PC-3 (cell line): Measurements from ENCODE around the gene ID1. TPM values are rescaled to one million over a fixed set of nuclear protein-coding genes. Genes with fewer than 3 reads are reported as not detected.

Experiments
- ATAC-seq: fragments of 200-7000 bp; cut with Tn5 transposase; 2 replicates; pipeline ENCODE4 v1.9.1; 2020; ENCODE audit warnings: mild to moderate bottlenecking, moderate library complexity
- BruUV-seq: library from RNA; stranded (reverse); fragments of 400-500 nt; replicated peaks from 2 replicates; lab custom pipeline; 2021; lab: Mats Ljungman, UMichigan
- CTCF ChIA-PET: fragments of 300-600 bp; sonication (Branson Sonifier 250); formaldehyde crosslinking; loops from one replicate; lab custom pipeline; 2022; ENCODE audit warnings: antibody characterized with exemption; lab: Charles Lee
- POLR2A ChIA-PET: fragments of 300-600 bp; sonication (Branson Sonifier 250); formaldehyde crosslinking; loops from one replicate; lab custom pipeline; 2022; ENCODE audit warnings: antibody characterized with exemption; ENCODE audit not compliant: unreplicated experiment; lab: Charles Lee
- DNase-seq: peaks from one replicate; pipeline ENCODE4 v3.0.0-alpha.2; 2015
- H2AFZ ChIP-seq: fragments of 300-600 bp; sonication (generic); 2 replicates; pipeline ENCODE4 v1.6.0; 2016; ENCODE audit warnings: antibody characterized with exemption, low read length
- H3F3A ChIP-seq: fragments of 300-600 bp; sonication (generic); one replicate; pipeline ENCODE4 v1.6.0; 2017; ENCODE audit warnings: antibody characterized with exemption, low read length, control low read depth, mild to moderate bottlenecking; ENCODE audit not compliant: unreplicated experiment
- H3K27ac ChIP-seq: fragments of 300-600 bp; sonication (generic); 2 replicates; pipeline ENCODE4 v1.5.1; 2016; ENCODE audit warnings: mild to moderate bottlenecking, low read length
- H3K27me3 ChIP-seq: fragments of 300-600 bp; sonication (generic); 2 replicates; pipeline ENCODE4 v1.6.1; 2016; ENCODE audit warnings: low read length, mixed read lengths
- H3K36me3 ChIP-seq: fragments of 300-600 bp; sonication (generic); 2 replicates; pipeline ENCODE4 v1.6.1; 2016; ENCODE audit warnings: low read depth, mixed run types, low read length, mixed read lengths
- H3K4me1 ChIP-seq: fragments of 300-600 bp; sonication (generic); 2 replicates; pipeline ENCODE4 v1.5.1; 2016; ENCODE audit warnings: low read length; ENCODE audit not compliant: insufficient read depth
- H3K4me2 ChIP-seq: fragments of 300-600 bp; sonication (generic); 2 replicates; pipeline ENCODE4 v1.6.0; 2016; ENCODE audit warnings: low read length
- H3K4me3 ChIP-seq: fragments of 300-600 bp; sonication (generic); 2 replicates; pipeline ENCODE4 v1.5.1; 2016; ENCODE audit warnings: mild to moderate bottlenecking, low read length, mixed read lengths
- H3K79me2 ChIP-seq: fragments of 300-600 bp; sonication (generic); 2 replicates; pipeline ENCODE4 v1.6.1; 2017; ENCODE audit warnings: low read length, mixed read lengths
- H3K9ac ChIP-seq: fragments of 300-600 bp; sonication (generic); 2 replicates; pipeline ENCODE4 v1.6.0; 2016; ENCODE audit warnings: mild to moderate bottlenecking, low read length
- H3K9me2 ChIP-seq: fragments of 300-600 bp; sonication (generic); replicated peaks from 2 replicates; pipeline ENCODE4 v1.6.1; 2016; ENCODE audit warnings: mixed run types, low read length, mixed read lengths
- H3K9me3 ChIP-seq: fragments of 300-600 bp; sonication (generic); 2 replicates; pipeline ENCODE4 v1.6.1; 2016; ENCODE audit warnings: low read length, mixed read lengths
- H4K20me1 ChIP-seq: fragments of 300-600 bp; sonication (generic); 2 replicates; pipeline ENCODE4 v1.6.1; 2016; ENCODE audit warnings: low read length, mixed read lengths
- CTCF ChIP-seq: fragments of 300-600 bp; sonication (generic); conservative IDR thresholded peaks from 2 replicates; pipeline ENCODE4 v1.5.1; 2017; ENCODE audit warnings: antibody characterized with exemption, low read depth, mild to moderate bottlenecking, low read length
- EZH2 ChIP-seq: fragments of 300-600 bp; sonication (generic); IDR thresholded peaks from one replicate; pipeline ENCODE4 v1.6.1; 2017; ENCODE audit warnings: antibody characterized with exemption, mild to moderate bottlenecking, low read length; ENCODE audit not compliant: unreplicated experiment
- EZH2phosphoT487 ChIP-seq: fragments of 300-600 bp; sonication (generic); IDR thresholded peaks from 2 replicates; pipeline ENCODE4 v1.6.1; 2018; ENCODE audit warnings: mild to moderate bottlenecking, antibody characterized with exemption, low read length, borderline replicate concordance
- intact Hi-C: fragments of 100-400 bp; cut with micrococcal nuclease; formaldehyde crosslinking; loops from 2 replicates; pipeline ENCODE4 v1.9.0; 2023
- total RNA-seq: library from RNA; depleted of rRNA; stranded (reverse); fragments of >200 nt; gene quantifications from 2 replicates; pipeline ENCODE4 v1.2.3, GENCODE V29; 2014

The ID1 gene
- total RNA-seq, 1 experiment from 2014 or later, result 774 TPM

- ChIA-PET POLR2A (no interaction called here), CTCF (interaction anchor here (0.6 to 6.4 kb wide), 8 partner anchors 9 to 65 kb away, joined by 3 to 86 read pairs (median 4); partner anchors contain the start of gene ID1)
- no peaks in the 10 kb centered on the region for H3K9me2 ChIP-seq
- no peak overlapping the region for H3K4me3 ChIP-seq
- H3K9ac ChIP-seq, result no peak overlapping the region
- H3K27ac ChIP-seq, result peak overlapping the region; percentile 3; the same call in 1 of the 2 replicates
- DNase-seq (peak; percentile 59), ATAC-seq (no peak)
- H3K4me1 ChIP-seq, result peaks cover 54% of the 10 kb centered on the region
- no peaks in the 10 kb centered on the region for H3K9me3 ChIP-seq
- no peak for TF ChIP-seq EZH2
- peak; percentile 92 for TF ChIP-seq CTCF
- no peak overlapping the region for H2AFZ ChIP-seq
- peaks cover 16% of the 10 kb centered on the region; the same call in 1 of the 2 replicates for H3K36me3 ChIP-seq
- no peak overlapping the region for H3K4me2 ChIP-seq
- BruUV-seq, result no TSS peak
- no peaks in the 10 kb centered on the region for H3K27me3 ChIP-seq
- H3F3A ChIP-seq, result no peaks in the 10 kb centered on the region
- intact Hi-C loops, result no loop called here
- no peaks in the 10 kb centered on the region for H3K79me2 ChIP-seq
- H4K20me1 ChIP-seq, result no peaks in the 10 kb centered on the region
Measured at GRCh38 chr20:31569163-31570020, 35.7 kb upstream of the ID1 start.

- DNase-seq (no peak), ATAC-seq (no peak)
- intact Hi-C loops, result no loop called here
- no peaks in the 10 kb centered on the region for H3K27me3 ChIP-seq
- peak overlapping the region; percentile 3; the same call in 1 of the 2 replicates for H3K27ac ChIP-seq
- no peak overlapping the region for H3K9ac ChIP-seq
- H2AFZ ChIP-seq, result no peak overlapping the region
- ChIA-PET CTCF (interaction anchor here (0.8 to 6.4 kb wide), 5 partner anchors 10 to 64 kb away, joined by 3 to 86 read pairs (median 9); partner anchors contain the start of gene ID1), POLR2A (no interaction called here)
- no peaks in the 10 kb centered on the region for H3F3A ChIP-seq
- no peaks in the 10 kb centered on the region for H4K20me1 ChIP-seq
- H3K4me2 ChIP-seq, result no peak overlapping the region
- H3K79me2 ChIP-seq, result no peaks in the 10 kb centered on the region
- H3K36me3 ChIP-seq, result peaks cover 15% of the 10 kb centered on the region; the same call in 1 of the 2 replicates
- no TSS peak for BruUV-seq
- TF ChIP-seq EZH2 (no peak), CTCF (no peak), EZH2phosphoT487 (no peak)
- H3K9me3 ChIP-seq, result no peaks in the 10 kb centered on the region
- no peak overlapping the region for H3K4me3 ChIP-seq
- no peaks in the 10 kb centered on the region for H3K9me2 ChIP-seq
- peaks cover 54% of the 10 kb centered on the region for H3K4me1 ChIP-seq
Measured at GRCh38 chr20:31570021-31570463, 35.0 kb upstream of the ID1 start.
